ENCODE results near the gene GCGR. TPM values are rescaled to one million over a fixed set of nuclear protein-coding genes. Genes with fewer than 3 reads are reported as not detected.

The GCGR gene
- total and polyA plus RNA-seq, 3 experiments from 2014 or later = not detected

GRCh38 chr17:81858170-81858966 lies 54.4 kb downstream of the GCGR start:
- no peaks in the 10 kb centered on the region for H3K9me3 ChIP-seq (ENCODE audit: low read length)
- peak overlapping the region; percentile 73 for H3K27ac ChIP-seq (ENCODE audit: low read depth, low read length)
- H3K36me3 ChIP-seq (ENCODE audit: insufficient read depth, low read length) = peaks cover 28% of the 10 kb centered on the region
- H3K4me3 Mint-ChIP-seq = peak overlapping the region; percentile 32 to 96 (median 66)
- peak overlapping the region in 2 of 8 donors; percentile 9 to 95 for H3K27ac Mint-ChIP-seq
- H3K36me3 Mint-ChIP-seq = peaks cover 0 to 60% (median 0%) of the 10 kb centered on the region in 3 donors
- ChIA-PET POLR2A (interaction anchor here (0.5 to 1.2 kb wide), 2 partner anchors 15 to 28 kb away, joined by 3 to 5 read pairs; no protein-coding TSS in a partner anchor), CTCF (interaction anchor here (1.2 to 1.5 kb wide), 2 partner anchors 11 to 156 kb away, joined by 3 read pairs; no protein-coding TSS in a partner anchor)
- H3K27me3 ChIP-seq (ENCODE audit: insufficient read depth, low read length, poor library complexity, severe bottlenecking) = no peaks in the 10 kb centered on the region
- peaks cover 23 to 55% (median 35%) of the 10 kb centered on the region in 3 donors for H3K4me1 Mint-ChIP-seq
- DNase-seq = no peak
- peaks cover 0 to 8% of the 10 kb centered on the region in 2 donors for H3K27me3 Mint-ChIP-seq
- peak overlapping the region; percentile 60 for H3K4me3 ChIP-seq (ENCODE audit: low read length)
- peaks cover 30% of the 10 kb centered on the region for H3K4me1 ChIP-seq (ENCODE audit: insufficient read depth, low read length)
- H3K9me3 Mint-ChIP-seq = no peaks in the 10 kb centered on the region

- Histone ChIP-seq H3K27me3 (ENCODE audit: insufficient read depth, low read length, poor library complexity, severe bottlenecking) (no peaks in the 10 kb centered on the region), H3K9me3 (ENCODE audit: low read length) (no peaks in the 10 kb centered on the region), H3K36me3 (ENCODE audit: insufficient read depth, low read length) (peaks cover 25% of the 10 kb centered on the region), H3K4me1 (ENCODE audit: insufficient read depth, low read length) (peaks cover 30% of the 10 kb centered on the region), H3K4me3 (ENCODE audit: low read length) (peak overlapping the region; percentile 60), H3K27ac (ENCODE audit: low read depth, low read length) (peak overlapping the region; percentile 73)
- ChIA-PET POLR2A (interaction anchor here (0.5 to 1.4 kb wide), 5 partner anchors 8 to 28 kb away, joined by 3 to 7 read pairs (median 5); partner anchors contain the start of gene MCRIP1), CTCF (interaction anchor here (0.6 to 1.5 kb wide), 4 partner anchors 10 to 157 kb away, joined by 3 read pairs; no protein-coding TSS in a partner anchor)
- Mint-ChIP-seq H3K4me3 (peak overlapping the region; percentile 84 to 96 (median 93)), H3K27ac (peak overlapping the region; percentile 50 to 96 (median 94)), H3K4me1 (peaks cover 27 to 63% (median 39%) of the 10 kb centered on the region in 3 donors), H3K36me3 (peaks cover 0 to 55% (median 0%) of the 10 kb centered on the region in 3 donors), H3K9me3 (no peaks in the 10 kb centered on the region), H3K27me3 (peaks cover 0 to 8% of the 10 kb centered on the region in 2 donors)
- no peak for DNase-seq
Measured at GRCh38 chr17:81858967-81859905, 55.3 kb downstream of the GCGR start.

- ChIA-PET POLR2A (interaction anchor here (1.0 to 2.6 kb wide), 8 partner anchors 8 to 176 kb away, joined by 3 to 32 read pairs (median 6); partner anchors contain the start of genes ARHGDIA, ARL16, HGS and MCRIP1), CTCF (interaction anchor here (1.0 to 1.5 kb wide), 3 partner anchors 9 to 158 kb away, joined by 3 to 5 read pairs (median 3); no protein-coding TSS in a partner anchor)
- H3K36me3 ChIP-seq (ENCODE audit: insufficient read depth, low read length) = peaks cover 16% of the 10 kb centered on the region
- H3K27ac Mint-ChIP-seq = peak within 1 kb of the TSS; percentile 95 to 99 (median 98)
- no peaks in the 10 kb centered on the region for H3K27me3 ChIP-seq (ENCODE audit: insufficient read depth, low read length, poor library complexity, severe bottlenecking)
- H3K27me3 Mint-ChIP-seq = peaks cover 0 to 8% of the 10 kb centered on the region in 2 donors
- DNase-seq = peak in 1 of 5 donors; percentile 97
- peak within 1 kb of the TSS; percentile 97 for H3K27ac ChIP-seq (ENCODE audit: low read depth, low read length)
- peaks cover 27 to 63% (median 39%) of the 10 kb centered on the region in 3 donors for H3K4me1 Mint-ChIP-seq
- H3K4me1 ChIP-seq (ENCODE audit: insufficient read depth, low read length) = peaks cover 30% of the 10 kb centered on the region
- peak within 1 kb of the TSS; percentile 85 for H3K4me3 ChIP-seq (ENCODE audit: low read length)
- peaks cover 0 to 47% (median 0%) of the 10 kb centered on the region in 3 donors for H3K36me3 Mint-ChIP-seq
- H3K9me3 ChIP-seq (ENCODE audit: low read length) = no peaks in the 10 kb centered on the region
- no peaks in the 10 kb centered on the region for H3K9me3 Mint-ChIP-seq
- H3K4me3 Mint-ChIP-seq = peak within 1 kb of the TSS; percentile 91 to 96 (median 93)
Measured at GRCh38 chr17:81859906-81860755, 56.2 kb downstream of the GCGR start, which contains the start of gene P4HB. Gene P4HB (minus strand): TSS chr17:81860535. CDS start chr17:81860471, 64 bp downstream.

- Histone ChIP-seq H3K9me3 (ENCODE audit: low read length) (no peaks in the 10 kb centered on the region), H3K27me3 (ENCODE audit: insufficient read depth, low read length, poor library complexity, severe bottlenecking) (no peaks in the 10 kb centered on the region), H3K27ac (ENCODE audit: low read depth, low read length) (peak overlapping the region; percentile 97), H3K4me1 (ENCODE audit: insufficient read depth, low read length) (peaks cover 32% of the 10 kb centered on the region), H3K36me3 (ENCODE audit: insufficient read depth, low read length) (peaks cover 14% of the 10 kb centered on the region), H3K4me3 (ENCODE audit: low read length) (peak overlapping the region; percentile 85)
- Mint-ChIP-seq H3K9me3 (no peaks in the 10 kb centered on the region), H3K36me3 (peaks cover 0 to 40% (median 0%) of the 10 kb centered on the region in 3 donors), H3K4me1 (peaks cover 25 to 63% (median 34%) of the 10 kb centered on the region in 3 donors), H3K4me3 (peak overlapping the region; percentile 86 to 94 (median 91)), H3K27ac (peak overlapping the region; percentile 95 to 99 (median 98)), H3K27me3 (peaks cover 0 to 8% of the 10 kb centered on the region in 2 donors)
- ChIA-PET CTCF (interaction anchor here (1.1 to 1.2 kb wide), 2 partner anchors 9 to 309 kb away, joined by 3 to 5 read pairs; partner anchors contain the start of gene FAAP100), POLR2A (interaction anchor here (0.7 to 2.6 kb wide), 6 partner anchors 10 to 177 kb away, joined by 3 to 32 read pairs (median 4); partner anchors contain the start of genes ALYREF, ANAPC11, ARHGDIA and ARL16)
- DNase-seq = peak; percentile 98 to 100 (median 99)
Measured at GRCh38 chr17:81860756-81861568, 57.0 kb downstream of the GCGR start.

- Mint-ChIP-seq H3K4me1 (peaks cover 36 to 71% (median 39%) of the 10 kb centered on the region in 3 donors), H3K27me3 (peaks cover 0 to 8% of the 10 kb centered on the region in 2 donors), H3K27ac (peak overlapping the region; percentile 54 to 98 (median 78)), H3K9me3 (no peaks in the 10 kb centered on the region), H3K36me3 (peaks cover 0 to 40% (median 0%) of the 10 kb centered on the region in 3 donors), H3K4me3 (peak overlapping the region; percentile 28 to 88 (median 58))
- Histone ChIP-seq H3K4me1 (ENCODE audit: insufficient read depth, low read length) (peaks cover 45% of the 10 kb centered on the region), H3K27me3 (ENCODE audit: insufficient read depth, low read length, poor library complexity, severe bottlenecking) (no peaks in the 10 kb centered on the region), H3K27ac (ENCODE audit: low read depth, low read length) (no peak overlapping the region), H3K36me3 (ENCODE audit: insufficient read depth, low read length) (peaks cover 10% of the 10 kb centered on the region), H3K9me3 (ENCODE audit: low read length) (no peaks in the 10 kb centered on the region), H3K4me3 (ENCODE audit: low read length) (no peak overlapping the region)
- ChIA-PET POLR2A (no interaction called here), CTCF (interaction anchor here (1.3 kb wide), 1 partner anchor 96 kb away, joined by 3 read pairs; no protein-coding TSS in a partner anchor)
- DNase-seq = no peak
Measured at GRCh38 chr17:81863123-81863675, 59.2 kb downstream of the GCGR start.

Data from CD8-positive, alpha-beta memory T cell (primary cell).